Body of pancreas (tissue), 4 donors: ENCODE data around the gene FUT8. TPM values are rescaled to one million over a fixed set of nuclear protein-coding genes. Genes with fewer than 3 reads are reported as not detected.

Experiments used
- ATAC-seq: fragments of 150-250 bp; one replicate; pipeline ENCODE4 v1.9.1; 2016
- DNase-seq, 4 donors: peaks; one replicate each; pipeline ENCODE4 v3.0.0-alpha.2; 2019
- H3K27ac ChIP-seq, 4 donors: fragments of 200-600 bp; sonication (generic); 1 replicate in 3 of 4; 2 replicates in 1 of 4; pipeline versions ENCODE4 v1.5.1 to v1.6.1; 2016 to 2019; ENCODE audit warnings: mild to moderate bottlenecking in 1 of 4, mixed read lengths in 1 of 4, moderate library complexity in 1 of 4
- H3K27me3 ChIP-seq, 2 donors: fragments of 200-600 bp; sonication (generic); one replicate each; pipeline ENCODE4 v1.6.0; 2016; ENCODE audit warnings: mild to moderate bottlenecking in 1 of 2
- H3K36me3 ChIP-seq, 2 donors: fragments of 200-600 bp; sonication (generic); replicated peaks in 1 of 2; 2 replicates each; pipeline ENCODE4 v1.5.1; 2016; ENCODE audit warnings: low read depth in 2 of 2; ENCODE audit not compliant: insufficient read depth in 1 of 2
- H3K4me1 ChIP-seq: fragments of 200-600 bp; sonication (generic); one replicate; pipeline ENCODE4 v1.6.0; 2016
- H3K4me3 ChIP-seq, 2 donors: fragments of 200-600 bp; sonication (generic); 1 replicate in 1 of 2; 2 replicates in 1 of 2; pipeline ENCODE4 v1.5.1; 2016 to 2019
- H3K9me3 ChIP-seq, 3 donors: fragments of 200-600 bp; sonication (generic); 1 replicate in 2 of 3; 2 replicates in 1 of 3; pipeline ENCODE4 v1.5.1; 2016
- POLR2A ChIP-seq, 3 donors: fragments of 450-650 bp; IDR thresholded peaks; one replicate each; pipeline ENCODE4 v1.6.1; 2016; ENCODE audit warnings: antibody characterized with exemption in 3 of 3, mild to moderate bottlenecking in 2 of 3
- WGBS, 2 donors: methylation state at CpG; one replicate each; pipeline ENCODE4 v1.1.5; 2017; 5-methylcytosine and 5-hydroxymethylcytosine counted together
- intact Hi-C: fragments of 100-400 bp; cut with DNase I; formaldehyde crosslinking; loops from one replicate; pipeline ENCODE4 v1.15.1; 2023
- total RNA-seq, 2 donors: library from RNA; depleted of rRNA; stranded (reverse); fragments of >200 nt; gene quantifications; one replicate each; pipeline ENCODE4 v1.1.0, GENCODE V29; 2016
- TF ChIP-seq, protein P1 (sequence below), 7 experiments: fragments of 450-650 bp in 4 of 7; fragments of 200-600 bp in 3 of 7; sonication (generic) in 3 of 7; IDR thresholded peaks; one replicate each; pipeline ENCODE4 v1.5.1; 2016 to 2019; ENCODE audit warnings: antibody characterized with exemption in 7 of 7

FUT8 gene
- total RNA-seq, 2 donors from 2014 or later = 31.1 to 33.0 TPM

GRCh38 chr14:65479386-65479785 is 66.9 kb downstream of the FUT8 start:
- Histone ChIP-seq H3K36me3 (no peaks in the 10 kb centered on the region), H3K9me3 (no peaks in the 10 kb centered on the region), H3K4me1 (no peaks in the 10 kb centered on the region), H3K4me3 (no peak overlapping the region), H3K27ac (no peak overlapping the region), H3K27me3 (no peaks in the 10 kb centered on the region)
- no peak for TF ChIP-seq POLR2A (IDR thresholded peaks at IDR 0.05)
- TF ChIP-seq, protein P1, sequence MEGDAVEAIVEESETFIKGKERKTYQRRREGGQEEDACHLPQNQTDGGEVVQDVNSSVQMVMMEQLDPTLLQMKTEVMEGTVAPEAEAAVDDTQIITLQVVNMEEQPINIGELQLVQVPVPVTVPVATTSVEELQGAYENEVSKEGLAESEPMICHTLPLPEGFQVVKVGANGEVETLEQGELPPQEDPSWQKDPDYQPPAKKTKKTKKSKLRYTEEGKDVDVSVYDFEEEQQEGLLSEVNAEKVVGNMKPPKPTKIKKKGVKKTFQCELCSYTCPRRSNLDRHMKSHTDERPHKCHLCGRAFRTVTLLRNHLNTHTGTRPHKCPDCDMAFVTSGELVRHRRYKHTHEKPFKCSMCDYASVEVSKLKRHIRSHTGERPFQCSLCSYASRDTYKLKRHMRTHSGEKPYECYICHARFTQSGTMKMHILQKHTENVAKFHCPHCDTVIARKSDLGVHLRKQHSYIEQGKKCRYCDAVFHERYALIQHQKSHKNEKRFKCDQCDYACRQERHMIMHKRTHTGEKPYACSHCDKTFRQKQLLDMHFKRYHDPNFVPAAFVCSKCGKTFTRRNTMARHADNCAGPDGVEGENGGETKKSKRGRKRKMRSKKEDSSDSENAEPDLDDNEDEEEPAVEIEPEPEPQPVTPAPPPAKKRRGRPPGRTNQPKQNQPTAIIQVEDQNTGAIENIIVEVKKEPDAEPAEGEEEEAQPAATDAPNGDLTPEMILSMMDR (IDR thresholded peaks at IDR 0.05) = no peak
- intact Hi-C loops = no loop called here
- DNase-seq (no peak), ATAC-seq (no peak)
- 85 to 93% methylated on average over 2 of the region's 2 CpGs for WGBS, 2 donors

DNA sequence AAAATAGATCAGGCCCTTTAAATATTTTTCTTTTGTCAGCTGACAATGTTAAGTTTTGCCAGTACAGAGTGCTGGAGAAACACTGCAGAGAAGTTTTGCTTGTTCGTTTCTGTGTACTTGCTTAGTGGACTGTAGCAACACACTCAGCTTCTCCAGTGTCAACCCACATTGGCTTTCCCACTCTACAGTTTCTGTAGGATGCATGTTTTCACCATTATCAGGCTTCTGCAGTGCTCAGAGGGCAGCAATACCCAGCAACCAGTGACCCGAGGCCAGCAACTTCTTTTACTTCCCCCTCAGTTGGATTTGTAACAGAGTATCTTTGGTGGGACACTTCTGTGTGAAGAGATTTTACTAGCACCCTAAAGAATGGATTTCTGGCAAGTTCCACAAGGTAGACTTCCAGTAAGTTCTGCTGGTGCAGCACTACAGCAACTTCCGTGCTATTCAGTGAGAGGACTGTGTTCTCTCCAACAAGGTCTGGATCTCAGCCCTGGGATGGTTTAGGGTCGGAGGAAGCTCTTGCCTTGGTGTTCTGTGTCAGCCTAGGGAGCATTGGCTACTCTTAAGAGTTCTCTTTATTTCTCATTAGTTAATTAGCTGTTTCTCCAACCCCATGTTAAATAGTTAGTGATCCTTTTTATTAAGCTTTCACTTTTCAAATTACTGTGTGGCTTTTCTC is 70.4 kb downstream of the FUT8 start:
- intact Hi-C loops = no loop called here
- no peak for ATAC-seq
- DNase-seq = no peak

GRCh38 chr14:65483647-65484046 is 71.1 kb downstream of the FUT8 start:
- intact Hi-C loops = no loop called here

More for the DNA sequence above, 70.4 kb downstream of the FUT8 start:
- no peaks in the 10 kb centered on the region for H3K4me1 ChIP-seq
- H3K27me3 ChIP-seq = no peaks in the 10 kb centered on the region
- H3K27ac ChIP-seq = no peak overlapping the region
- 62 to 71% methylated on average over 4 of the region's 4 CpGs for WGBS, 2 donors
- TF ChIP-seq, protein P1 (IDR thresholded peaks at IDR 0.05) = no peak
- TF ChIP-seq POLR2A (IDR thresholded peaks at IDR 0.05) = no peak
- H3K9me3 ChIP-seq = no peaks in the 10 kb centered on the region
- no peak overlapping the region for H3K4me3 ChIP-seq
- H3K36me3 ChIP-seq = no peaks in the 10 kb centered on the region

GRCh38 chr14:65485516-65485915 is 73.0 kb downstream of the FUT8 start:
- Histone ChIP-seq H3K4me1 (peaks cover 5% of the 10 kb centered on the region), H3K9me3 (no peaks in the 10 kb centered on the region), H3K27ac (no peak overlapping the region), H3K4me3 (no peak overlapping the region), H3K36me3 (no peaks in the 10 kb centered on the region), H3K27me3 (no peaks in the 10 kb centered on the region)
- DNase-seq (no peak), ATAC-seq (no peak)
- WGBS, 2 donors = 73 to 78% methylated on average over 3 of the region's 3 CpGs
- intact Hi-C loops = no loop called here
- TF ChIP-seq, protein P1 (IDR thresholded peaks at IDR 0.05) = no peak
- TF ChIP-seq POLR2A (IDR thresholded peaks at IDR 0.05) = no peak

More at GRCh38 chr14:65483647-65484046, 71.1 kb downstream of the FUT8 start:
- Histone ChIP-seq H3K27me3 (no peaks in the 10 kb centered on the region), H3K27ac (no peak overlapping the region), H3K4me3 (no peak overlapping the region), H3K9me3 (no peaks in the 10 kb centered on the region), H3K4me1 (no peaks in the 10 kb centered on the region), H3K36me3 (no peaks in the 10 kb centered on the region)
- no peak for DNase-seq
- no peak for TF ChIP-seq POLR2A (IDR thresholded peaks at IDR 0.05)
- TF ChIP-seq, protein P1 (IDR thresholded peaks at IDR 0.05) = no peak
- 95 to 99% methylated on average over 4 of the region's 4 CpGs for WGBS, 2 donors
- ATAC-seq = no peak

DNA sequence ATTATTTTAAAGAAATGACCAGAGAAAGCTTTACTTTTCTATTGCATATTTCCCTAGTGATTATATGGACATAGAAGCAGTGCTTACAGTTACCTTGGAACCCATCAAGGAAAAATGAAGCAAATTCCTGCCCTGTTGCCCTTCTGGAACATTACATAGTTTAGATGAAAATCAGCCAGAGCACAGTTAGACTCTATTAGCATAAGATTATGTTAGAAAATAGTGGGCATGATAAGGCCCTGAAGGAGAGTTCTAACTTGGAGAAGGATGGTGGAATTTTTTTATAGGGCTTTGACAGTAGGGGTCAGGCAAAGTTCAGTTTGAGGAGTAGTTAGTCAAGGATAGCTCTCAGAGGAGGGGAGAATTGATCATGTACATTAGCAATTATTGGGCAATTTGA is 74.3 kb downstream of the FUT8 start:
- no peak for TF ChIP-seq POLR2A (IDR thresholded peaks at IDR 0.05)
- intact Hi-C loops = no loop called here
- no peak overlapping the region for H3K27ac ChIP-seq
- no peaks in the 10 kb centered on the region for H3K36me3 ChIP-seq
- no peaks in the 10 kb centered on the region for H3K9me3 ChIP-seq
- no peaks in the 10 kb centered on the region for H3K27me3 ChIP-seq
- no peak for ATAC-seq
- DNase-seq = no peak
- no peak overlapping the region for H3K4me3 ChIP-seq
- peaks cover 5% of the 10 kb centered on the region for H3K4me1 ChIP-seq
